DMS153 treated with DMSO at 0.1 percent for 48 hours (cell line): Measurements from ENCODE around the gene PRTN3.
"Not testable (repeated sequence)": the region's sequence is repeated elsewhere in the genome, so short reads cannot be mapped to it uniquely, and the experiment has no call there.

Experiments used
- DNase-seq: peaks from one replicate; lab custom pipeline; 2025; ENCODE audit not compliant: unreplicated experiment; lab: John Stamatoyannopoulos, UW

PRTN3 gene

GRCh38 chr19:843836-844545, 3.2 kb downstream of the PRTN3 start:
- no peak for DNase-seq

- no peak for DNase-seq
Observed at GRCh38 chr19:844546-844971, 3.8 kb downstream of the PRTN3 start.

- no peak for DNase-seq
Observed at GRCh38 chr19:845707-846521, 5.1 kb downstream of the PRTN3 start.

GRCh38 chr19:848386-848921, 7.7 kb downstream of the PRTN3 start:
- no peak for DNase-seq

GRCh38 chr19:849195-849594, 8.4 kb downstream of the PRTN3 start:
- not testable (repeated sequence) for DNase-seq

GRCh38 chr19:850221-850978, 9.6 kb downstream of the PRTN3 start:
- DNase-seq: no peak

- no peak for DNase-seq
Observed at GRCh38 chr19:850979-851335, 10.2 kb downstream of the PRTN3 start.

- DNase-seq: no peak
Observed at GRCh38 chr19:852136-853013, 11.6 kb downstream of the PRTN3 start, which contains the start of gene ELANE. TSS of gene ELANE (plus strand) at chr19:852303. CDS start at chr19:852329, 26 bp downstream.

GRCh38 chr19:853014-853585, 12.3 kb downstream of the PRTN3 start:
- DNase-seq: no peak

- not testable (repeated sequence) for DNase-seq
Observed at GRCh38 chr19:853614-854220, 12.9 kb downstream of the PRTN3 start.

GRCh38 chr19:854549-854948, 13.8 kb downstream of the PRTN3 start:
- DNase-seq: no peak

- no peak for DNase-seq
Observed at GRCh38 chr19:855142-855541, 14.3 kb downstream of the PRTN3 start.

- no peak for DNase-seq
Observed at GRCh38 chr19:855566-856120, 14.8 kb downstream of the PRTN3 start.

GRCh38 chr19:858284-858683, 17.5 kb downstream of the PRTN3 start:
- DNase-seq: no peak

- no peak for DNase-seq
Observed at GRCh38 chr19:858868-859843, 18.4 kb downstream of the PRTN3 start, which contains the start of gene CFD. TSS of gene CFD (plus strand) at chr19:859664. CDS start at chr19:859690, 26 bp downstream.

- no peak for DNase-seq
Observed at GRCh38 chr19:861141-861755, 20.4 kb downstream of the PRTN3 start.

GRCh38 chr19:861756-862580, 21.2 kb downstream of the PRTN3 start:
- peak; percentile 28 for DNase-seq
